Loucy (cell line): ENCODE measurements around the gene DNAJC11.

Source experiments
- H2AFZ ChIP-seq: fragments of 200-600 bp; sonication (generic); 2 replicates; pipeline ENCODE4 v1.6.0; 2016; ENCODE audit warnings: antibody characterized with exemption, mild to moderate bottlenecking, low read length, moderate library complexity
- H3F3A ChIP-seq: fragments of 200-600 bp; 2 replicates; pipeline ENCODE4 v1.6.0; 2016; ENCODE audit warnings: antibody characterized with exemption, low read depth, mild to moderate bottlenecking
- H3K27me3 ChIP-seq: fragments of 200-600 bp; sonication (generic); 2 replicates; pipeline ENCODE4 v1.6.1; 2014; ENCODE audit warnings: low read length, mild to moderate bottlenecking; ENCODE audit not compliant: insufficient read depth, poor library complexity, severe bottlenecking
- H3K36me3 ChIP-seq: fragments of 200-600 bp; sonication (generic); 2 replicates; pipeline ENCODE4 v1.6.1; 2016; ENCODE audit warnings: low read length; ENCODE audit not compliant: insufficient read depth
- H3K4me1 ChIP-seq: fragments of 200-600 bp; sonication (generic); 2 replicates; pipeline ENCODE4 v1.5.1; 2014; ENCODE audit warnings: low read length, mild to moderate bottlenecking; ENCODE audit not compliant: insufficient read depth, poor library complexity, severe bottlenecking
- H3K4me2 ChIP-seq: fragments of 200-600 bp; sonication (generic); 2 replicates; pipeline ENCODE4 v1.6.0; 2014; ENCODE audit warnings: antibody characterized with exemption, low read length, low read depth, mild to moderate bottlenecking; ENCODE audit not compliant: poor library complexity, severe bottlenecking
- H3K4me3 ChIP-seq: fragments of 200-600 bp; sonication (generic); 2 replicates; pipeline ENCODE4 v1.5.1; 2014; ENCODE audit warnings: low read length, mild to moderate bottlenecking, mixed read lengths; ENCODE audit not compliant: poor library complexity, severe bottlenecking
- H3K79me2 ChIP-seq: fragments of 200-600 bp; sonication (generic); 2 replicates; pipeline ENCODE4 v1.6.1; 2014; ENCODE audit warnings: low read length; ENCODE audit not compliant: insufficient read depth
- H3K9ac ChIP-seq: fragments of 200-600 bp; sonication (generic); 2 replicates; pipeline ENCODE4 v1.6.0; 2014; ENCODE audit warnings: mild to moderate bottlenecking, low read depth, low read length, moderate library complexity; ENCODE audit not compliant: poor library complexity, severe bottlenecking
- H3K9me2 ChIP-seq: fragments of 200-600 bp; sonication (generic); replicated peaks from 2 replicates; pipeline ENCODE4 v1.6.1; 2016; ENCODE audit warnings: low read depth, low read length, mixed read lengths
- H3K9me3 ChIP-seq: fragments of 200-600 bp; sonication (generic); 2 replicates; pipeline ENCODE4 v1.6.1; 2014; ENCODE audit warnings: mild to moderate bottlenecking, antibody characterized with exemption, low read length, low read depth; ENCODE audit not compliant: insufficient read depth
- H4K20me1 ChIP-seq: fragments of 200-600 bp; sonication (generic); 2 replicates; pipeline ENCODE4 v1.6.0; 2014; ENCODE audit warnings: antibody characterized with exemption, low read length, mild to moderate bottlenecking; ENCODE audit not compliant: insufficient read depth, poor library complexity, severe bottlenecking
- EZH2phosphoT487 ChIP-seq: fragments of 200-600 bp; IDR thresholded peaks from 2 replicates; pipeline ENCODE4 v1.6.1; 2018; ENCODE audit warnings: antibody characterized with exemption, mild to moderate bottlenecking, moderate library complexity, borderline replicate concordance
- TF ChIP-seq, protein P1 (sequence below): fragments of 200-600 bp; sonication (generic); conservative IDR thresholded peaks from 2 replicates; pipeline ENCODE4 v1.5.1; 2014; ENCODE audit warnings: mild to moderate bottlenecking, antibody characterized with exemption, low read length

Gene DNAJC11

DNA sequence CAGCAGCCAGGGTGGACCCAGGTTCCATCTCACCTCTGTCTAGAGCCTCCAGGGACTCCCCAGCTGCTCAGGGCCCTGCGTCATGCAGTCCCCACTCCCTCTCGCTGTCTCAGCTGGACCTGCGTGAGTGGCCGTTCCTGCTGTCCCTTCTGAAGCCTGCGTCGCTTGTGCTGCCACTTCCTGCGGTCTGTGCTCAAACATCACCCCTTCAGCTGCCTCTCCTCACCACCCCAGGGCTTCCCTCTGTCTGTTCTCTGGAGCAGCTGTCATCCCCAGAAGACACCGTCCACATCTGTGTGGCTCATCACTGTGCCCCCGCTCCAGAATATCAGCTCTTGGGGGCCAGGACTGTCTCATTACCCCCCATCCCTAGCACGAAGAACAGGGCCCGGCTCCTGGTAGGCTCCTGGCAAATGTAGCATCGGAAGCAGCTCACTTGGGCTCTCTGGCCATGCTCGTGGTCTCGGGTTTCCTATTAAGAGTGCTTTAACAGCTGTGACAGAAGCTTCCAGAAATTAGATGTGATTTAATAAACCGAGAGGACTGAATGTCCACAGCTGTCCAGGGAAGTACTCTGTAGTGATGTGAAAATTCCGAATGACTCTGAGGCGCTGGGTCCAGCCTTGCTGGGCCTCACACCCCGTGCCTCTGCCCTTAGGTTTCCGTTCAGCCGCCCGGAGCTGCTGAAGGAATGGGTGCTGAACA, 73.6 kb downstream of the DNAJC11 start:
- H3K79me2 ChIP-seq, result peaks cover 46% of the 10 kb centered on the region
- no peaks in the 10 kb centered on the region for H3K27me3 ChIP-seq
- no peak overlapping the region for H2AFZ ChIP-seq
- H3K4me3 ChIP-seq, result no peak overlapping the region
- H3K9me3 ChIP-seq, result no peaks in the 10 kb centered on the region
- no peaks in the 10 kb centered on the region for H3K9me2 ChIP-seq
- H3K36me3 ChIP-seq, result peaks cover 29% of the 10 kb centered on the region; the same call in 1 of the 2 replicates
- TF ChIP-seq, protein P1, sequence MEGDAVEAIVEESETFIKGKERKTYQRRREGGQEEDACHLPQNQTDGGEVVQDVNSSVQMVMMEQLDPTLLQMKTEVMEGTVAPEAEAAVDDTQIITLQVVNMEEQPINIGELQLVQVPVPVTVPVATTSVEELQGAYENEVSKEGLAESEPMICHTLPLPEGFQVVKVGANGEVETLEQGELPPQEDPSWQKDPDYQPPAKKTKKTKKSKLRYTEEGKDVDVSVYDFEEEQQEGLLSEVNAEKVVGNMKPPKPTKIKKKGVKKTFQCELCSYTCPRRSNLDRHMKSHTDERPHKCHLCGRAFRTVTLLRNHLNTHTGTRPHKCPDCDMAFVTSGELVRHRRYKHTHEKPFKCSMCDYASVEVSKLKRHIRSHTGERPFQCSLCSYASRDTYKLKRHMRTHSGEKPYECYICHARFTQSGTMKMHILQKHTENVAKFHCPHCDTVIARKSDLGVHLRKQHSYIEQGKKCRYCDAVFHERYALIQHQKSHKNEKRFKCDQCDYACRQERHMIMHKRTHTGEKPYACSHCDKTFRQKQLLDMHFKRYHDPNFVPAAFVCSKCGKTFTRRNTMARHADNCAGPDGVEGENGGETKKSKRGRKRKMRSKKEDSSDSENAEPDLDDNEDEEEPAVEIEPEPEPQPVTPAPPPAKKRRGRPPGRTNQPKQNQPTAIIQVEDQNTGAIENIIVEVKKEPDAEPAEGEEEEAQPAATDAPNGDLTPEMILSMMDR, result no peak
- TF ChIP-seq EZH2phosphoT487, result no peak
- peaks cover 15% of the 10 kb centered on the region for H4K20me1 ChIP-seq
- peaks cover 3% of the 10 kb centered on the region; the same call in 1 of the 2 replicates for H3F3A ChIP-seq
- H3K4me1 ChIP-seq, result peaks cover 22% of the 10 kb centered on the region
- peak overlapping the region; percentile 19 for H3K9ac ChIP-seq
- H3K4me2 ChIP-seq, result peak overlapping the region; percentile 16

GRCh38 chr1:6627031-6627430, 74.6 kb downstream of the DNAJC11 start:
- H3K4me2 ChIP-seq, result peak overlapping the region; percentile 96
- peak overlapping the region; percentile 9 for H3K4me3 ChIP-seq
- peaks cover 3% of the 10 kb centered on the region; the same call in 1 of the 2 replicates for H3F3A ChIP-seq
- H3K9me3 ChIP-seq, result no peaks in the 10 kb centered on the region
- TF ChIP-seq EZH2phosphoT487, result no peak
- TF ChIP-seq, protein P1, result no peak
- no peaks in the 10 kb centered on the region for H3K27me3 ChIP-seq
- peak overlapping the region; percentile 19 for H3K9ac ChIP-seq
- H3K79me2 ChIP-seq, result peaks cover 51% of the 10 kb centered on the region
- H3K4me1 ChIP-seq, result peaks cover 22% of the 10 kb centered on the region
- peaks cover 15% of the 10 kb centered on the region for H4K20me1 ChIP-seq
- no peaks in the 10 kb centered on the region for H3K9me2 ChIP-seq
- H3K36me3 ChIP-seq, result peaks cover 30% of the 10 kb centered on the region; the same call in 1 of the 2 replicates
- no peak overlapping the region for H2AFZ ChIP-seq

GRCh38 chr1:6625584-6626149, 75.9 kb downstream of the DNAJC11 start:
- Histone ChIP-seq H3K79me2 (peaks cover 59% of the 10 kb centered on the region), H3K9me3 (no peaks in the 10 kb centered on the region), H3K9ac (peak overlapping the region; percentile 88), H3K36me3 (peaks cover 39% of the 10 kb centered on the region; the same call in 1 of the 2 replicates), H3K27me3 (no peaks in the 10 kb centered on the region), H2AFZ (peak overlapping the region; percentile 37; the same call in 1 of the 2 replicates), H3F3A (peaks cover 3% of the 10 kb centered on the region; the same call in 1 of the 2 replicates), H4K20me1 (peaks cover 15% of the 10 kb centered on the region), H3K4me2 (peak overlapping the region; percentile 96), H3K4me3 (peak overlapping the region; percentile 89), H3K4me1 (peaks cover 22% of the 10 kb centered on the region), H3K9me2 (no peaks in the 10 kb centered on the region)
- TF ChIP-seq EZH2phosphoT487, result no peak
- TF ChIP-seq, protein P1, result no peak
